HuH-7 (cell line): ENCODE data around the gene FNDC3B.

Source experiments
- DNase-seq: peaks from one replicate; pipeline ENCODE4 v3.0.0; 2011; ENCODE audit warnings: low spot score

FNDC3B gene

DNA sequence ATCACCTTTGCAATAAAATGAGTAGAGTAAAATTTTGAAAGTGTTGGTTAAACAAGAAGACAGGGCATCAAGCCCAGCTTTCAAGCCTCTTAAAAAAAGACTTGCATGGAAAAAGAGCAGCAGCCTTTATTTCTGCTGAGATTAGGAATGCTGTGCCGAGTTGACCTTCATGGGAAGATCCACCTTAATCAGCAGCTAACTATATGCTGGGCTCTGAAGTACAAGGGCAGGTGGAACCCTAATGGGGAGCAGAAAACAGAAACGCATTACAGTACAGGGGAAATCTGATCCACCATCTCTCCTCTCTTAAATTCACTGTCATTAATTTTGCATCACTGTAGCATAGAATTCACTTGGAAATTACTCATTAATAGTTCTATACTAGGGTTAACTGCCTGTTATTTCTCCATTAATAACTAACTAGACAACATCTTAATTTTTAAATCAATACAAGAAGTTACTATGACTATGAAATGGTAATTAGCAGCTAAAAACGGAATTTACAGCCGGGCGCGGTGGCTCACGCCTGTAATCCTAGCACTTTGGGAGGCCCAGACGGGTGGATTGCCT, 275.3 kb downstream of the FNDC3B start:
- no peak for DNase-seq

DNA sequence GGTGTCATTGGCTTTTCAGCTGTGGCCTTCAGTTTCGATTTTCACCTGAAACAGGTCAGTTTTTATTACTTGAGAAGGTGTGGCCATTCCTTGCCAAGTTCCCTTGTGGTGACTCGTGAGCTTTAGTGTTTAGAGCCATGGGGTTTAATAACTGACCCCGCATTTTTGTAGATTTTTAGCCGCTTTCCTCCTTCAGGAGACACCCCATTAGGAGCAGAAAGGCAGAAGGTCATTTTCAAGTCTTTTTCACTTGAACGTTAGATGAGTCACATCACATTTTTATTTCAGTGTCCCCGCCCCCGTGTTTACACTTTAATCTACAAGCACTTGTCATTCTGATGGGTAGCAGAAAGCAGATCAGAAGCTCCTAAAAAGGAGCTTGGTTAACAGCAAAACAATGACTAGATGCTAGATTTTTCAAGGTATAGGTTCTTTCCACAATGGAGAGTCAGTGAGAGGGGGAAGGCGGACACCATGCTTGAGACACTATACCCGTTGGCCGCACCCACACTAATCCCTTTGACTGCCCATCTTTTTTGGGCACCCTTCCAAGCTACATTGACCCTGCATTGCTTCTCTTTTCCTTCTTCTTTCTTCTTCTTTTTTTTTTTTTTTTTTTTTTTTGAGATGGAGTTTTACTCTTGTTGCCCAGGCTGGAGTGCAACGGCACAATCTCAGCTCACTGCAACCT, 276.2 kb downstream of the FNDC3B start:
- no peak for DNase-seq

DNA sequence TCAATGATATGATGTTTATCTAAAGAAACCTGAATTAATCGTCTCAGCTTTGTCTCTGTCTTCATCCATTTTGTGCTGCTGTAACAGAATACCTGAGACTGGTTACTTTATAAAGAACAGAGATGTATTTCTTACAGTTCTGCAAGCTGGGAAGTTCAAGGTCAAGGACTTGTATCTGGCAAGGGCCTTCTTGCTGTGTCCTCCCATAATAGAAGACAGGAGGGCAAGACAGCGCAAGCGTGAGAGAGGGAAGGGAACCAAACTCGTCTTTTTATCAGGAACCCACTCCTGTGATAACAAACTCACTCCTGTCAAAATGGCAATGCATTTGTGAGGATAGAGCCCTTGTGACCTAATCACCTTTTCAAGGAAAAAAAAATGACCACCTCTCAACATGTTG, 277.4 kb downstream of the FNDC3B start:
- DNase-seq: no peak

DNA sequence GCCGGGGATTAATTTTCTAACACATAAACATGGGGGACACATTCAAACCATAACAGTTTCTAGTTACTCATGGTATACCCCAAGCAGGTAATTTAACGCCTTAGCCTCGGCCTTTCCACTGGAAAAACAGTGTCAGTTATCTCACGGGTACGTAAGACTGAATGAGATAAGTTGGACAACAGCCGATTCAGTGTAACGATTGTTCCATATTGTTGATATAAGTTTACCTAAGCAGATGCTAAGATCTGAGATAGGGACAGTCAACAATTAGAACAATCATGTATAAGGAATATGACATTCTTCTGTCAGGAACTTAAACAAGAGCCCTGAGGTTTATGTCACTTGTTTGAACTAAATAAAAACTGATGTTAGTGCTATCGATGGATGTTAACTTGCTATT, 278.1 kb downstream of the FNDC3B start:
- DNase-seq: no peak

DNA sequence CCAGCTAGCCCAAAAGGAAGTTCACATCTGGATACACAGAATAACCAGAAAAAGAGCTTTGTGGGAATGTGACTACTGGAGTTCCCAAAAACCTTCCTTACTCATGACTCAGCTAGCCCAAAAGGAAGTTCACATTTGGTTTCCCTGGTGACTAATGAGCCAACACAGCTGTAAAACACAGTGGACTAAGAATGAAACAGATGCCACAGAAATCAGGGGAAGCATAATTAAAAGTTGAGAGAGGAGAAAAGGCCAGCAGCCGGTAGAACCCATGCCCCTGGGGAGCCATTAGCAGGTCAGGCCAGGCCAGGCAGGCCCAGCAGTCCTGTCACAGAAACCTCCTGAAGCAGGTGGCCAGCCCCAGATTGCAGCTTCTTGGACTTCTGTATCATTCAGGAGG, 278.6 kb downstream of the FNDC3B start:
- DNase-seq: no peak

DNA sequence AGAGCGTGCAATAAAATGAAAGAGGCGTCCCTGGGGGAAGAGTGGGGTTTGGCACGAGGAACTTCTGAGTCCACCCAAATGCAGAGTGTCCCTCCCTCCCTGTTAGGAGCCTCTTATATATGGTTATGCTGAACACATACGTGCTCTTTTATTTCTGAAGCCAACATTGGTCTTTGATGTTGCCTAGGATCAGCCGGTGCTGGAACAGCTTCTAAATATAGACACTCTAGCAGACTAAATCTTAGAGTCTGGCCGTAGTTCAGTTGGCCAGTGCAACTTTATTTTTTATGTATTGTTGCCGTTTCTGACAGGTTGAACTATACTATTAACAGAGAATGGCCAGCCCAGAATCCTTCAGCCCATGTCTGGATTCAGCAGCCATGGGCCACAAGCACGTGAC, 280.2 kb downstream of the FNDC3B start:
- no peak for DNase-seq

DNA sequence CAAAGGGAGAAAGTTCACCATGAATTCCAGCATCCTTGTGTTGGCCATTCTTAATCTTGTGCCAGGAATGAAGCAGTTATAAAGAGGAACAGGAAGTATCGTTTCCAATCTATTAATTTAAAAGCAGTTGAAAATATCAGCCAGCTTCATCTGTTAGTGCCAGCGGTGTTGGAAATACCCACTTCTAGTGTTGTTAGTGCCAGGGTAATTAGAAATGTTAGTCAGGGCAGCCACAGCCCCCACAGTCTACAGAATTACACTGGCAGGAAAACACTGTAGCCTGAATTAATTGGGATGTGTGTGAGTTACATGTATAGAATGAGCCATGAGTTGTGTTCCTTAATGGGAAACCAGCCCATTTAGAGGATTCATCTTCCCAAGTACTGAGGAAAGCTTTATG, 281.1 kb downstream of the FNDC3B start:
- no peak for DNase-seq

DNA sequence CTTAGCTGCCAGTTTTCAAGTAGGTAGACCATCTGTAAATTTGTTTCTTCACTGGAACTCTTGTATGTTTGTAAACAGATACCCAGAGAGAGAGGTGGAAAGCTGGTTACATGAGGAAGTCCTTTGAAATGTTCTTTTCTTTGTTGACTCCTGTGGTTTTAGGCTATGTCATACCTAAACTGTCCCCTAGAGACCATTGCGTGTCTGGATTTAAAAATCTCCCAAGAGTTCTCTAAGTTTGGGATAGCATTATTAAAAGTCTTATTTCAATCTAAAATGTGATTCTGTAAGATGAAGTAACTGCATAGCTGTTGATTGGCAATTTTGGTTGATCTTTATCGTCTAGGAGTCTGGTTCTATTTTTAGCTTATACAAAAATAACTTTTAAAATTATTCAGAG, 281.7 kb downstream of the FNDC3B start:
- DNase-seq: no peak

DNA sequence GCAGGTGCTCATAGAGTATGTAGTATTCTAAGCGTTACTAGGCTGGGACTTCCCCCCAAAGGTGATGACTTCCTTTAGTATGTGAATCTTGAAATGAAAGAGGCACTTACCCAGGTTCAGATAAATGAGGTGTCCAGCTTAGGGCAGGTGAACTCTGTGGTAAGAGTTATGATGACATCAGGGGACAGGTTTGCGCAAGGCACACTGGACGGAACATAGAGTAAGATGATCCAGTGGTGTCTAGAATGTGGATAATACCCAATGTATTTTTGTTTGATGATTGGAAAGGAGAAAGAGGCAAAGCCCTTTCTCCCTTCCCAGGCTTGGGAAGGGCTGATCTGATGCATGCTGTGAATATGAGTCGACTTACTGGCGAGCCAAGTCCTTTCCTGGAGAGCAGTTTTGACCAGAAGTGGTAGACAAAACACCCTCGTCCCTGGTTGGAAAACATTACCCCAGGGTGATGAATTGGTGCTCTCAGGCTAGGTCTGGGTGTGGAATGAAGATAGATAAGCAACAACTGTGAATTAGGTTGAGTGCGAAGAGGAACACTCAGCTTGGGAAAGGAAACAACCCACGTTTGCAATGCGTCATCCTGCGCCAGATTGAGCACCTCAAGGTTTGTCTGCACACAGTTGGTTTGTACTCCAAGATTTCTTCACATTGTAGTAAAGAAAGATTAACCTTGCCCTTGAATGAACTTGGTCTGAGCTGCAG, 284.7 kb downstream of the FNDC3B start:
- no peak for DNase-seq

DNA sequence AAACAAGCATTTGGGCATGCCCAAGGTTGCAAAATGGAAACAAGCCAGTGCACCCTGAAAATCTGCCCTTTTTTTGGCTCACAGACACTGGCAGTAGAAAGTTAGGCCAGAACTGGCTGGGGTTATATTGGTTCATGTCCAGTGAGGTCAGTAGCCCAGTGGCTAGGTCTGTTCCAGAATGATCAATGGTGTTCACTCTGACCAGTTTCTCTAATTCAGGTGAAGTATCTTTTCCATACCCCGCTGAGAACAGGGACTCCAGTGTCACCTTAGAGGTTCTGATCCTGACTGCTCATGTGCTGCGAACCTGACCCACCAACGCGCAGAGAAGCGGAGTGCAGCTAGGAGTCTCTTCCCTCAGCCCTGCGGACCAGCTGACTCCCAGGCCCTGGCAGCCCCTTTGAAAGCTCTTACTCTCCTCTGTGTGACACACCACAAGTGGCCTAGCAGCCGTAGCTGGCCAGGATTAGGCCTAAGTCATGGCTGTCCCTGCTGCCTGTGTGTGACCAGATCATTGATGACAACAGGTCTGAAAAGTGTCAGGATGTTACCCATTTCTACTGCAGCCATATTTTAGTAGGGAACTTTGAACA, 285.3 kb downstream of the FNDC3B start:
- DNase-seq: no peak

DNA sequence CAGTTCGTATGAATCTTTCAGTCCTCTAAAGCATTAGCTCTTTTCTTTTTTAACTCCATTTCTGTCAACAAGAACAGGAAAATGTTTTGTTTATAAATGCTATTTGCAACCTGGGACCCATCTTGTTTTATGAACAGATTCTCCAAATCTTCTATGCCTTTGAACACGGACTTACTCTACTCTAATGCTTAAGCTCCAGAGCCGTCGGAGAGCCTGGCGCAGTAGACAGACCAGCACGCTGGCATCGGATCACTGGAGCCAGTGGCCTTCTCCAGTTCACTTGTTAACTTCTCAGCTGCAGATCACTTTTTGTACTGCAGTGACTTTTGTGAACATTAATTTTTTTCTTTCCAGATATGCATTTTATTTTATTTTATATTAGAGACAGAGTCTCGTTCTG, 286.1 kb downstream of the FNDC3B start:
- DNase-seq: no peak

DNA sequence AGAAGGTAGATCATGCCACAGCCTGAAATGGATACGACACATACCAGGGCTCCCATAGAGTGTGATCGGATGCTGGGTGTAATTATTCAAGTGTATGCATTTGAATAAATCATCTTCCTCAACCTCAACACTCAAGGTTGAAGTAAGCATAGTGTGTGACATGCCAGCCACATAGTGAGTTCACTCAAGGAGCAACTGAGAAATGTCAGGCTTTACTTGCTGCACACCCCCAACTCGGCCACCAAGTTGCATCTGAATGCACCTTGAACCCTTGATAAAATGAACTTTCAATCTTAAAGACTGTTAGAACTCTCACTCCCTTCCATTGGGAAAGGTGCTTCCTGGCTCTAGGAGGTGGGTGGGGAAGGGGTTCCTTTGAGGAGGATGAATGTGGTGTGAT, 287.6 kb downstream of the FNDC3B start:
- DNase-seq: no peak

DNA sequence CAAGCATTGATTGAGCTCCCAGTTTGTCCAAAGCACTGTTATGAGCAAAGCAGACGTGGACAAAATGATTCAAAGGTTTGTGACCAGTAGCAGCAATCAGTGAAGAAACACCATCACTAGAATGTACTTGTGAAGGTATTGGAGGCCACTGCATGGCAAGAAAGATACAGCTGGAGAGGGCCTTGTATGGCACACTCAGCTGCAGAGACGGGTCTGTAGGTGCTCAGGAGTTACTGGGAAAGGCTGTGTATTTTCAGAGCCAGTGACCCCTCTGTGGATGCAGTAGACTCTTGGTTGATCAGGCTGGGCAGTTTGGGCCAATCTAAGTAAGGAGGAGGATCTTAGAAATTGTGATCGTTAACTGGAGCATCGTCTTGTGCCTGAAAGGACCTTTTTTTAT, 288.9 kb downstream of the FNDC3B start:
- DNase-seq: no peak

DNA sequence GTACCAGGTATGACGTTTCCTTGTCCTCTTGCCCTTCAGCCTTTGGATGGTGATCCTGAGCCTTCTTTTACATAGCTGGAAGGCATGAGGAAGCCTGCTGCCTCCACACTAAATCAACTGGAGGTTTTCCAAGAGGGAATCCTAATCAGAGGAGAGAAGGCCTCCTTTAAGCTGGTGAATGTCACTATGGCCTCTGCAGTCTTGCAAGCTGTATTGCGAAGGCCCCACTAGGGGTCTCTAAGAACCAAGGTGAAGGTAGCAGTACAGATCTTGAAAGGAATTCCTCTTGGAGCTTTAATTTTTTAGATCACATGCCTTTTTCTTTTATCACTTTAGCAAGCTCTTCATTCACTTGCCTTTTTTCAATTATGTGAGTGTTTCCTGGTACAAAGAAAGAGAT, 289.7 kb downstream of the FNDC3B start:
- no peak for DNase-seq

DNA sequence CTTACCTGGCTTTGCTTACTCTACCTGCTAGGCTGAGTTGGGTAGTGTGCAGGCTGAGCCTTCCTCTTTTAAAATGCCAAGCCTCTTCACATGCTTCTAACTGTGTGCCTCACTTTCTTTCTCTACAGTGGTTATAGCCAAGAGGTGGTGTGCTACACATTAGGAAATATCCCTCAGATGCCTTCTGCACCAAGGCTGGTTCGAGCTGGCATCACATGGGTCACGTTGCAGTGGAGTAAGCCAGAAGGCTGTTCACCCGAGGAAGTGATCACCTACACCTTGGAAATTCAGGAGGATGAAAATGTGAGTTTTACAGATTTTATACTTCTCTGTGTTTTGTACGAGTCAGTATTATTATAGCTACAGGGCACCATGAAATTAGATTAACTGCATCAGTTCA, 291.0 kb downstream of the FNDC3B start:
- DNase-seq: no peak

DNA sequence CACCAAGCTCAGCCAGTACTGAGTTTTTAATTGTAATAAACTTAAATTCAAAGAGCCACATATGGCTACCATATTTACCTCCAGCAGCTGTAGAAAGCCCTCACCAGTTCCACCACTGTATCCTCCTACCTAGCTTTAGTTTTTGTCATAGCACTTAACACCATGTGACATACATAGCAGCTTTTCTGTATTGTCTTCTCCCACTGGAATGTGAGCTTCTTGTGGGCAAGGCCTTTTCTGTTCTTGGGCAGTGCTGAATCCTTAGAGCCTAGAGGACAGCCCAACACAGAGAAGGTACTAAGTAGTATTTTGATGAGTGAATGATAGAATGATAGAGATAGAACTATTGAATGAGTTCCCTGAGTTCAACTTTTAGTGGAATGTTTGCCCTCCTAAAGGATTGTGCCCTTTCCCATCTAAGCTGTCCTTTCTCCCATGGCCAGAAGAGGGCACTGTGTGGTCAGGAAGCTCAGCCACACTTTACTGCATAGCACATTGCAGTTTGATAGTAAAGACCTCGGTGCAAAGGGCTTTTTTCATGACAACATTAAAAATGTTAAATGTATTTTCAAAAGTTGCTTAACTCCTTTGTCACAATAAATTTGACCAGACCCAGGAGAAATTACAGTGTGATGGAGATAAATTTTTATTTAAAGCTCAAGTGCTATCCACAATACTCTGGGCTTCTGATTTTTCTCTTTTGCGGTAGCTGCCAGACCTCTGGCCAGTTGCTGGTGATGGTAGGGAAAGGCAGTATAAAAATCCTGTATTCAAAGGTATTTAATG, 293.1 kb downstream of the FNDC3B start:
- DNase-seq: peak; percentile 64

DNA sequence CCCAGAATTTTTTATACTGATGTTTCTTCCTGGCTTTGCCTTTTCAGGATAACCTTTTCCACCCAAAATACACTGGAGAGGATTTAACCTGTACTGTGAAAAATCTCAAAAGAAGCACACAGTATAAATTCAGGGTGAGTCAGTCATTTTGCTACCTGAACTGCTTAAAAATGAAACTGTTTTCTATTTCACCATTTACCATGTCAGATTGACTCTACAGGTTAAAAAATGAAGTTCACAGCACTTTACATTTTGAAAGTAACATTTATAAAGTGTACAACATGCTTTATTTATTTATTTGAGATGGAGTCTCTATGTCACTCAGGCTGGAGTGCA, 293.6 kb downstream of the FNDC3B start:
- DNase-seq: no peak

DNA sequence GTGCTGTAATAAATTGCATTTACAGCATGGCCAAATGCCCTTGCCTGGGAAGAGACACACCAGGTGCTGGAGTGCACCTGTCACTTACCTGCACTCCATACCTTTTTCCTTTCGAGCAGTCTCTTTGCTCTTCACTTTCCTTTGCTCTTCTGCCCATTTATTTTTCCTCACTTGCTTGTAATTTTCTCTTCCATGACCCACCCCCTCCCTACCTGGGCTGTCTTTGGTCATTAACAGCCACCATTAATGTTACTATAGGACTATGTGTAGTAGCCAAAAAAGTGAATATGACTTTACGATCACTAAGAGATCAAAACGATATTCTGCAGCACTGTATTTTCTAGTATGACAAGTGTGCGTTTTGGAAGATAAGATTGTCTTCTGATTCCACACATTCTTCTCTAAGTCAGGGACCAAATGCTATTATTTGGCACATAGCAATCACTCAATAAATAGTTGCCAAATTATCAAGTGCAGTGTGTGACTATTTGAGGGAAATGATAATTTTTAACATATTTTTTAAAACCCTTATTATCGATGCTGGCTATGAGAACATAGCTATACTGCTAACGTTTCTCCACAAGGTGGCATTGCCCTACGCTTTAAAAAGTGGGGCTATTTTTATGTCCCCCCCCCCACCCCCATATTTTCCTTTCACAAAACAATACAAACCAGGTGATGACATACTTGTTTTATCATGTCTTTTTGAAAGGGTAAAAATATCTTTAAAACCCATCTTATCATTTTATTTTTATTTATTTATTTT, 294.5 kb downstream of the FNDC3B start:
- DNase-seq: no peak

DNA sequence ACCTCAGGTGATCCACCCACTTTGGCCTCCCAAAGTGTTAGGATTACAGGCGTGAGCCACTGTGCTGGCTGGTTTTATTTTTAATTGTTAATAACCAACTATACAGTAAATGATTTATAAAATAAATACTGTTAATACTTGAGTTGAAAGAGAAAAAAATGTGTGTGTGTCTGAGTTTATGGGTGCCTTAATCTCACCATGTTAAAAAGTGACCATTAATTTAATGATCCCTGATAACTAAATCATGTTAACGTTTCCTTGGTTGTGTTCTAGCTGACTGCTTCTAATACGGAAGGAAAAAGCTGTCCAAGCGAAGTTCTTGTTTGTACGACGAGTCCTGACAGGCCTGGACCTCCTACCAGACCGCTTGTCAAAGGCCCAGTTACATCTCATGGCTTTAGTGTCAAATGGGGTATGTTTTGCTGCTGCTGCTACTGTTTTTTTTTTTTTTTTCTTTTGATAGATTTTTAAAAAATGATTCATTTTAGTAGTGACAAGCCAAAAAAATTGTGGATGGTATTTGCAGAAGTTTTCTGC, 295.4 kb downstream of the FNDC3B start:
- DNase-seq: no peak

DNA sequence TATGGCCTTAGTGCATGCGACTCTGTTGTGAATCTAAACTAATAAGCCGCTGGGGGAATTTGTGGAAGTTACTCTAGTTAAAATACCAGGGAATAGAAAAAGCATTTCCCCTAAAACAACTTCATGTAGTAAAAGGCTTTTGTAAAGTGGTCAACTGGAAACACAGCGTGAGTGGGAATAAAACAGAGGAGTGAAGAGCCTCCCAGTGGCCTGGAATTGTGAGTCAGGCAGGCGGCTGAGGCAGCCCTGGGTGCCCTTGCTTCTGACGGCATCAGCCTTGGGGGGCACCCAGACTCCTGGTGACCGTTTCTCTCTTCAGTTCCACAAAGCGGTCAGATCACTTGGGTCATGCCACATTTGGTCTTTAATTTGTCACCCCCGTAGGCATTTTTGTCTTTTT, 300.5 kb downstream of the FNDC3B start:
- DNase-seq: no peak

DNA sequence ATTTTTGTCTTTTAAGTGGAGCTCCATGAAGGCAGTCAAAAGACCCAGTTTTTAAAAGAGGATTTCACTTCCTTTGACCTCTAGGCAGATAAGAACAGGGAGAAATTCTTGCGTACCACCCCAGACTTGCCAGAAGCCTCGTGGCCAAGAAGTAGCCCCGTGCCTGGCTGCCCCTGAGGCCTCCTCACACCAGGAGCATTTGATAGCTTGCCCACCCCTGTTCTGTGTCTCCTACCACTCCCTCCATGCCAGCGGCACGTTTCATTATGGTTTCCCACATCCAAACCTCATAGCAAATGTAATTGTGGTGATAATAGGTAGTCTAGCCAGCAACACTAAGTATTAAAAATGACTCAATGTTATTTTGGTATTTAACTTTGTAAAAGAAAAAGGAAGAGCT, 301.2 kb downstream of the FNDC3B start:
- DNase-seq: no peak
